SH-SY5Y (cell line): ENCODE measurements around the gene AMPH.

ENCODE experiments used
- GATA2 ChIP-seq: IDR thresholded peaks from 2 replicates; pipeline ENCODE4 v1.6.1; 2011; ENCODE audit warnings: mild to moderate bottlenecking, low read depth, low read length
- GATA3 ChIP-seq: IDR thresholded peaks from 2 replicates; pipeline ENCODE4 v1.6.1; 2011; ENCODE audit warnings: low read depth, mild to moderate bottlenecking, low read length, moderate library complexity

GRCh38 chr7:38600741-38601140, 30.4 kb downstream of the AMPH start:
- TF ChIP-seq GATA2 (no peak), GATA3 (no peak)
